Kidney (tissue), 14 donors: ENCODE data around the gene GRB14. TPM values are rescaled to one million over a fixed set of nuclear protein-coding genes. Genes with fewer than 3 reads are reported as not detected.
A peak's percentile ranks its signal among the peaks of the same experiment; 100 is the strongest.

Experiments
- DNase-seq, 5 donors: peaks; one replicate each; pipeline ENCODE4 v3.0.0-alpha.2; 2013 to 2020
- FAIRE-seq: peaks from 2 replicates; lab custom pipeline; 2012; peaks lifted over from hg19 to GRCh38; lab: Jason Lieb, UNC
- H3K27ac ChIP-seq, 2 donors: one replicate each; pipeline ENCODE4 v1.7.0; 2013; ENCODE audit warnings: low read depth in 2 of 2, low read length in 2 of 2, inconsistent platforms in 1 of 2
- H3K27me3 ChIP-seq: one replicate; pipeline ENCODE4 v1.7.1; 2013; ENCODE audit warnings: low read length, inconsistent platforms; ENCODE audit not compliant: control insufficient read depth, insufficient read depth
- H3K36me3 ChIP-seq, 3 donors: one replicate each; pipeline versions ENCODE4 v1.7.0 to v1.7.1; 2013; ENCODE audit warnings: low read length in 3 of 3, control low read depth in 1 of 3, inconsistent platforms in 1 of 3; ENCODE audit not compliant: insufficient read depth in 3 of 3, control insufficient read depth in 2 of 3
- H3K4me1 ChIP-seq, 3 donors: one replicate each; pipeline versions ENCODE4 v1.7.0 to v1.7.1; 2013; ENCODE audit warnings: low read length in 3 of 3, inconsistent platforms in 1 of 3, low read depth in 1 of 3; ENCODE audit not compliant: control insufficient read depth in 2 of 3, insufficient read depth in 2 of 3
- H3K4me3 ChIP-seq, 3 donors: one replicate each; pipeline versions ENCODE4 v1.7.0 to v1.8.1; 2013; ENCODE audit warnings: low read length in 3 of 3, control low read depth in 1 of 3, inconsistent platforms in 1 of 3
- H3K9ac ChIP-seq, 3 donors: one replicate each; pipeline versions ENCODE4 v1.7.0 to v1.7.1; 2013; ENCODE audit warnings: low read length in 3 of 3, control low read depth in 1 of 3, inconsistent platforms in 1 of 3
- H3K9me3 ChIP-seq, 3 donors: one replicate each; pipeline versions ENCODE4 v1.7.0 to v1.7.1; 2013; ENCODE audit warnings: low read length in 3 of 3, control low read depth in 1 of 3, inconsistent platforms in 1 of 3; ENCODE audit not compliant: control insufficient read depth in 2 of 3, insufficient read depth in 1 of 3
- CTCF ChIP-seq: IDR thresholded peaks from 3 replicates; pipeline ENCODE4 v1.5.1; 2012; ENCODE audit warnings: mild to moderate bottlenecking, moderate library complexity, borderline replicate concordance; ENCODE audit not compliant: insufficient read depth; ENCODE audit errors: extremely low read depth
- intact Hi-C: fragments of 100-400 bp; cut with DNase I; formaldehyde crosslinking; loops from one replicate; pipeline ENCODE4 v1.11.1; 2022
- polyA plus RNA-seq: library from polyadenylated mRNA; stranded (reverse); fragments of 350-450 nt; fragmentation: Illumina TruSeq; extraction: RNeasy Lipid Tissue Mini Kit (QIAGEN cat#74804); gene quantifications from one replicate; pipeline ENCODE4 v1.2.3, GENCODE V29; 2014; ENCODE audit warnings: low read depth, low replicate concordance; ENCODE audit not compliant: insufficient read depth
- total RNA-seq: library from RNA; stranded (reverse); fragmentation: NEBNext Ultra II Directional; extraction: Animal tissue kit (Norgen Biotek cat#: 25700); gene quantifications from one replicate; pipeline ENCODE4 v1.2.1, GENCODE V29; 2021
- donor health status: control.
- donor health status: control.
- donor health status: control.
- donor health status: control.
- donor health status: control.
- donor health status: DM: yes; HTN: yes; CAD: no.
- donor health status: Normal renal cell carcinoma (clear cell type).

The GRB14 gene
- total and polyA plus RNA-seq, 2 donors from 2014 or later = 41.7 to 71.3 TPM

- FAIRE-seq (no peak), DNase-seq (no peak)
- intact Hi-C loops = no loop called here
- H3K9me3 ChIP-seq = no peaks in the 10 kb centered on the region
- H3K9ac ChIP-seq = no peak overlapping the region
- no peak for TF ChIP-seq CTCF
- H3K4me3 ChIP-seq = no peak overlapping the region
- H3K4me1 ChIP-seq = no peaks in the 10 kb centered on the region
- H3K27me3 ChIP-seq = no peaks in the 10 kb centered on the region
- H3K36me3 ChIP-seq = no peaks in the 10 kb centered on the region
- no peak overlapping the region for H3K27ac ChIP-seq
Measured at GRCh38 chr2:164511738-164512137, 109.5 kb downstream of the GRB14 start.

GRCh38 chr2:164510895-164511294 lies 110.4 kb downstream of the GRB14 start:
- no peak overlapping the region for H3K9ac ChIP-seq
- H3K4me1 ChIP-seq = no peaks in the 10 kb centered on the region
- TF ChIP-seq CTCF = no peak
- no peak overlapping the region for H3K4me3 ChIP-seq
- DNase-seq = peak in 1 of 5 donors; percentile 26
- H3K27ac ChIP-seq = no peak overlapping the region
- no peak for FAIRE-seq
- no peaks in the 10 kb centered on the region for H3K36me3 ChIP-seq
- no peaks in the 10 kb centered on the region for H3K27me3 ChIP-seq
- no peaks in the 10 kb centered on the region for H3K9me3 ChIP-seq
- intact Hi-C loops = no loop called here

- Histone ChIP-seq H3K27me3 (no peaks in the 10 kb centered on the region), H3K9me3 (no peaks in the 10 kb centered on the region), H3K9ac (no peak overlapping the region), H3K4me3 (no peak overlapping the region), H3K4me1 (no peaks in the 10 kb centered on the region), H3K36me3 (no peaks in the 10 kb centered on the region), H3K27ac (no peak overlapping the region)
- intact Hi-C loops = no loop called here
- DNase-seq (no peak), FAIRE-seq (no peak)
- no peak for TF ChIP-seq CTCF
Measured at GRCh38 chr2:164509137-164509877, 112.0 kb downstream of the GRB14 start.

GRCh38 chr2:164504253-164504652 lies 117.0 kb downstream of the GRB14 start:
- Histone ChIP-seq H3K9me3 (no peaks in the 10 kb centered on the region), H3K4me1 (no peaks in the 10 kb centered on the region), H3K9ac (no peak overlapping the region), H3K27me3 (no peaks in the 10 kb centered on the region), H3K36me3 (no peaks in the 10 kb centered on the region), H3K4me3 (no peak overlapping the region), H3K27ac (no peak overlapping the region)
- no peak for FAIRE-seq
- no peak for DNase-seq
- intact Hi-C loops = no loop called here
- peak; percentile 41 for TF ChIP-seq CTCF
